Stimulated activated CD4-positive, alpha-beta T cell treated with anti-CD3 and anti-CD28 coated beads, TNF-alpha, amount 100 ng/mL, for 4 hours (primary cell): Measurements from ENCODE around the gene SLBP.

ENCODE experiments used
- DNase-seq, 3 experiments: peaks; one replicate each; pipeline ENCODE4 v3.0.0-alpha.2; 2020; ENCODE audit warnings: low read depth in 3 of 3

Gene SLBP

DNA sequence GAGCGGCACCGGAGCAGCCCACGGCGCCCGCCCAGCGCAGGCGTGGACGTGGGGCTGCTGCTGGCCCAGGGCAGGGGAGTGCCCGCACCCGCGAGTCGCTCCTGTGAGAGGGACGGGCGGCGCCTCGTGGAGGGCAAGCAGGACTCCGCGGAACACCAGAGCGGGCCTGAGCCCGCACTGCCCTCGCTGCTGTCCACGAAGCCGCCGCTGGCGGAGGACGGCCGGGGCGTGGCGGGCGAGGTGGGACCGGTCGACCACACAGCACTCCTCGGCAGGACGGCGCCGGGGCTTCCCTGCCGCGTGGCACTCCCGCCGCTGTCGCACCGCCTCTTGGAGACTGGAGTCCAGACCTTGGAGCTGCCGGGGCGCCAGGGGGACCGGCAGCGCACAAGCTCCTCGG is 57.0 kb downstream of the SLBP start:
- DNase-seq, result no peak

DNA sequence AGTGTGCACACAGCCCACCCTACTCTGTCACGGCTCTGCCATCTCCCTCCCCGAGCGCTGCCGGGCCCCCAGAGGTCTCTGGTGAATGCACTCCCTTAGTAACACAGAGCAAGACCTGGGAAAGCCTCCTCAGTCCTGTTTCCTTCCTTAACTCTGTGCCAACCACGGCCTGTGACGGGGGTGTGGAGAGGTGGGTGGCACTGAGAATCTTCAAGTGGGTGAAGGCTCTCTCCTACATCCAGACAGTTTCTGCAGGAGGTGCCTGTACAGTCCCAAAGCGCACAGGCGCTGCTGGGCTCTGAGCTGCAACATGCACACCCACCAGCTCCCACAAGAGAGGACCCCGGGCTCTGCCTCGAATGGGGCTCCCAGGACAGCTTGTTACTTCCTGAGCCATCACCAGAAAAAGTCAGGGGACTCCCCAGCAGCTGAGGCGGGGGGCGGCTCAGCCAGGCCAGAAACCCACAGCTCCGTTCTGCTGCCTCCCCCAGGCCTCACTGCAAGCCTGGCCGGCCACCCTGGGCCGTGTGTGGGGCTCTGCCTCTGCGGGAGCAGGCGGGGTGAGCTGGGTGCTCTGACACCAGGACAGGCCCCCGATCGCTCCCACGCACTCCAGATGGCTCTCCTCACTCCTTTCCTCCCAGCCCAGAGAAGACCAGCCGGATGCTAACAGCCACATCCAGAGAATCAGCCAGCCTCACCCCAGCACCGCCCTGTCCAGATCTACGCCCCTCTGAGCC is 57.7 kb downstream of the SLBP start:
- no peak for DNase-seq

DNA sequence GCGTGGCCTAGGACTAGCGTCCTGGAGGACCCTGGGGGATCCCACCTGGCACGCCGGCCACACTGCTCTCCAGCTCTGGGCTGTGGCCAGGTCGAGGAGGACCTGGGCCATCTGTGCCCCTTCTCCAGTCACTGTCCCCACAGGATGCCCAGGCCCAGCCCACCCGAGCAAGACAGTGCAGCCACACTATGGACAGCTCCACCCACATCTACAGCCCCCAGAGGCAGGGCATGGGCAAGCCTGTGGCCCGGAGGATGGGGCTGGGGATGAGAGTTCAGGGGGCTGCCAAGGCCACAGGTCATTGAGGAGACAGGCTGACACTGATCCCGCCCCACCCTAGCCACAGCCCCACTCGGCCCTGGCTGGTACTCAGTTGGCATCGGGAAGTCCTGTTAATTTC is 58.3 kb downstream of the SLBP start:
- DNase-seq, result no peak

DNA sequence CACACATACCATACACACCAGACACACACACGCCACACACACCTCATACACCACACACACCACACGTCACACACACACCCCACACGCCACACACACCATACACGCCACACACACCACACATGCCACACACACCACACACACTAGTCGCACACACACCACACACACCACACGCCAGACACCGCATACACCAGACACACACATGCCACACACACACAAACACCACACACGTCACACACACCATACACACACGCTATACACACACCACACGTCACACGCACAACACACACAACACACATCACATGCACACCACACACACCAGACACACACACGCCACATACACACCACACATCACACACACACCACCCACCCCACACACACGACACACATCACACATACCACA is 60.0 kb downstream of the SLBP start:
- DNase-seq, result no peak

DNA sequence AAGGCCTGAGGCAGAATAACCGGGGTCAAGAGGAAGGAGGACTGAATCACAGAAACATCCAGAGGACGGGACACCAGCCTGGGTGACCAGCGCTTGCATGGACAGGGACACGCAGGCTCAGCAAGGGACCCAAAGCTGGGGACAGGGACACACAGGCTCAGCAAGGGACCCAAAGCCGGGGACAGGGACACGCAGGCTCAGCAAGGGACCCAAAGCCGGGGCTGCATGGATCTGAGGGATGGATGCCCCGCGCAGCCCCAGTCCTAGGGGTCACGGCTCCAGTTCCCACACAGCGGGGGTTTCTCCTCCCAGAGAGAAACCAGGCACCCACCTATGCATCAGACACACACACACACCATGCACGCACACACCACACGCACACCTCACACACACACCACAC is 60.5 kb downstream of the SLBP start:
- no peak for DNase-seq

DNA sequence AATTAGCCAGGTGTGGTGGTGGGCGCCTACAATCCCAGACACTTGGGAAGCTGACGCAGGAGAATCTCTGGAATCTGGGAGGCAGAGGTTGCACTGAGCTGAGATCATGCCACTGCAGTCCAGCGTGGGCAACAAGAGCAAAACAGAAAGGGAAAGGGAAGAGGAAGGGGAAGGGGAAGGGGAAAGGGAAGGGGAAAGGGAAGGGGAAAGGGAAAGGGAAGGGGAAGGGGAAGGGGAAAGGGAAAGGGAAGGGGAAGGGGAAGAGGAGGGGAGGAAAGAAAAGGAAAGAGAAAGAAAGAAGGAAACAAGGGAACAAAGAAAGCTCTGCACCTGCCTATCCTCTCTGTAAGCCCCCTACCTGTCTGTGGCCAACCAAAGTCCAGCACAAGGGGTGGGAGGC is 63.2 kb downstream of the SLBP start:
- DNase-seq, result no peak

DNA sequence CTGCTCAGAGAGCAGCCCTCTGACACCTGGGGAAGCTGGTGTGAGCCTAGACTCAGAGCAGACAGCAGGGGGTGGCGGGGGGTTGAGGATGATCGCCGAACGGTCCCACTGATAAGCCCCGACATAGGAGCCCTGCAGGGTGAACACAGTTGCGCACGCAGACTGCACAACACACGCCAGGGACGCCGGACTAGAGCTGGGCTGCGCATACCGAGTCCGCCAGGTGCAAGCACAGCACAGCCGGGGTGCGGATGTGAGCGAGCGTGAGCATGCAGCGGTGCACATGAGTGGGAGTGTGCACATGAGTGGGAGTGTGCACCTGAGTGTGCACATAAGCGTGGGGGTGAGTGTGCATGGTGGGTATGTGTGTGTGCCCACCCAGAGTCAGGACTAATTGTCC is 64.7 kb downstream of the SLBP start:
- no peak for DNase-seq

DNA sequence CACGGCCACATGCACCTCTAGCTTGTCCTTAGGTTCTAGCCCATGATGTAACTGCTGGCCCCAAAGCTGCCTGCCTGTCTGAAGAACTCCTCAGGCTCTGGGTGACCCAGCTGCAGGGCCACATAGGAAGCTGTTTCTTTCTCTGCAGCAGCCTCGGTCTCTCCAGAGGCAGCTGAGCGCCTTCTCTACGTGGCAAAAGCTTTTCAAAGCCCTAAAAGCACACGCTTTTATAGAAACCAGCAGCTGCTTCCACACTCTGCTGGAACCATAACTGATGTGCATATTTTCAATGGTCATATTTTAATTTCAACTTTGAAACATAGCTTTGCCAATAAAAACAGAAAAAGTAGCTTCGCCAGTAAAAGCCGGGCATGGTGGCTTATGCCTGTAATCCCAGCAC is 65.4 kb downstream of the SLBP start:
- no peak for DNase-seq

DNA sequence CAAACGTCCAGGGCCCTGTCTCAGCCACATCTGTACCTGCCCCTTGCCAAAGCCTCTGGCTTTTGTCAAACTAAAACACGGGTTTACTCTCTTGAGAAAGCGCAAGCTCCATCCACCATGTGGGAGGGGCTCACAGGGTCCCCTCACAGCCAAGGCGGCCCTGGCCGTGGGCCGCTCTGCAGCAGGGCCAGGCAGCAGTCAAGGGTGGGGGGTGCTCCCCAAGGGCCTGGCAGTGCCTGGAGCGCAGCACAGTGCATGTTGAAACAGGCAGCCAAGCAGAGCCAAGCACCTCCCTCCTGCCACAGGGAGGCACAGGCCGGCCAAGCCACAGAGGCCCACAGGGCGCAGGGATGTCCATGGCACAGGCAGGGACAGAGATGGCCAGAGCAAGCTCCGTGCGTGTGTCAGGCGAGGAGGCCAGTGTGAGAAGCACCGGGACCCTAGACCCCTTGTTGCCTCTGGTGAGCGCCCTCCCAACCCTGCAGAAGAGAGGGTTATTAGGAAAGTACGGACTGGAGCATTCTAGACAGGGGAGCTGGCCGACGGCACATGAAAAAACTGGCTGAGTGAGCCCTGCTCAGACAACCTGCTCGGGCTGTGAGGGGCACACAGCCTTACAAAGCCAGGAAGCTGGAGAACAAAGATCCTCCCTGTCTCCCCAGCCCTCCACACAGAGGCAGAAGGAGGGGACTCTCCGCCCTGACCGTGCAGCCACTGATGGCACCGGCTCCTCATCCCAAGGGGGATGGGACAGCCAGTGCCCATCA is 67.0 kb downstream of the SLBP start:
- DNase-seq, result no peak

DNA sequence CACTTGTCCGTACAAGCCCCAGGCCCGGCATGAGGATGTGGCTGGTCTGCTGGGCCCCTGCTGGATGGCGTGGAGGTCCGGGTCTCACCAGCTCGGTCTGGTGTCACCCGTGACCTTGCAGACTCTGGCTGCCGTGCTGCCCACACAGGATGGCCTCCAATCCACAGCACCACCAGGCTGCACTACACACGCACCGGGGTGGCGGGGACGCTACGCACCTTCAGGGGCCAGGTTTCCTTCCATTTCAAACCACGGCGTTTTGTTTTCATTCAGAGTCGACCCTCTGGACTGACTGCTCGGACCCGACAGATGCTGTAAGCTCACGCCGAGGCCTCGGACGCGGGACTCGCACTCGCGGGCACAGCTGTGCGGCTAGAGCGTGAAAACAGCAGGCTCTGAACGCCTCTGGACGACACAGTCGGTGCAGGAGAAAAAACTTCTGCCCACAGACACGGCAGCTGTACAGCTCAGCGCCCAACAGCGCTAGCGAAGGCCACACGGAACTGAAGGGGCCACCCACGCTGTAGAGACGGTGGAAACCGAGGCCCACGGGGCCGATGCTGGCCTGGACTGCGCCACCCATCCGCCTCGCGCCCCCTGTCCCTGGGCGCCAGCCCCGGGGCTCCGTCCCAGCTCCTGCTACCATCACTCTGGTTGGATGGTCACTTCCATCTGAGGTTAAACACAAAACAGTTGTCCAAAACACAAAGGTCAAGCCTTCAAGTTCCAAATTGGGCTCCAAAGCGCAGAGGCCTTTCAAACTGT is 68.0 kb downstream of the SLBP start:
- no peak for DNase-seq
